BJ (cell line): ENCODE results near the gene NCF4. TPM values are rescaled to one million over a fixed set of nuclear protein-coding genes. Genes with fewer than 3 reads are reported as not detected.

Source experiments
- CTCF ChIA-PET: fragments of 350-600 bp; formaldehyde crosslinking; extraction: SDS; loops from one replicate; lab custom pipeline; 2021; ENCODE audit warnings: antibody characterized with exemption, inconsistent platforms; lab: Yijun Ruan, JAX
- POLR2A ChIA-PET: fragments of 300-600 bp; sonication (Branson Sonifier 250); formaldehyde crosslinking; extraction: SDS; loops from one replicate; lab custom pipeline; 2021; ENCODE audit warnings: antibody characterized with exemption; lab: Charles Lee
- DNase-seq: peaks from one replicate; pipeline ENCODE4 v3.0.0-alpha.2; 2011; ENCODE audit warnings: low read depth
- H3K27me3 ChIP-seq: 2 replicates; pipeline ENCODE4 v1.6.0; 2011; ENCODE audit warnings: low read length; ENCODE audit not compliant: control insufficient read depth, insufficient read depth
- H3K36me3 ChIP-seq: 2 replicates; pipeline ENCODE4 v1.5.1; 2011; ENCODE audit warnings: low read length; ENCODE audit not compliant: control insufficient read depth, insufficient read depth
- H3K4me3 ChIP-seq: 2 replicates; pipeline ENCODE4 v1.5.1; 2011; ENCODE audit warnings: low read depth, mild to moderate bottlenecking, control low read depth, low read length
- polyA plus RNA-seq: library from polyadenylated mRNA; depleted of rRNA; stranded (reverse); fragments of >200 nt; gene quantifications from 2 replicates; pipeline ENCODE4 v1.2.3, GENCODE V29; 2011
- TF ChIP-seq, protein P1 (sequence below): IDR thresholded peaks from 2 replicates; pipeline ENCODE4 v1.5.1; 2011; ENCODE audit warnings: low read depth, mild to moderate bottlenecking, control low read depth, inconsistent platforms, low read length, moderate library complexity; ENCODE audit not compliant: insufficient read depth

Gene NCF4
- polyA plus RNA-seq, 1 experiment: not detected

- CTCF ChIA-PET: interaction anchor here (1.0 to 1.7 kb wide), 2 partner anchors 51 to 65 kb away, joined by 3 to 4 read pairs; no protein-coding TSS in a partner anchor
- Histone ChIP-seq H3K27me3 (peaks cover 1% of the 10 kb centered on the region; the same call in 1 of the 2 replicates), H3K4me3 (no peak overlapping the region), H3K36me3 (no peaks in the 10 kb centered on the region)
- no peak for DNase-seq
- POLR2A ChIA-PET: no interaction called here
- TF ChIP-seq, protein P1, sequence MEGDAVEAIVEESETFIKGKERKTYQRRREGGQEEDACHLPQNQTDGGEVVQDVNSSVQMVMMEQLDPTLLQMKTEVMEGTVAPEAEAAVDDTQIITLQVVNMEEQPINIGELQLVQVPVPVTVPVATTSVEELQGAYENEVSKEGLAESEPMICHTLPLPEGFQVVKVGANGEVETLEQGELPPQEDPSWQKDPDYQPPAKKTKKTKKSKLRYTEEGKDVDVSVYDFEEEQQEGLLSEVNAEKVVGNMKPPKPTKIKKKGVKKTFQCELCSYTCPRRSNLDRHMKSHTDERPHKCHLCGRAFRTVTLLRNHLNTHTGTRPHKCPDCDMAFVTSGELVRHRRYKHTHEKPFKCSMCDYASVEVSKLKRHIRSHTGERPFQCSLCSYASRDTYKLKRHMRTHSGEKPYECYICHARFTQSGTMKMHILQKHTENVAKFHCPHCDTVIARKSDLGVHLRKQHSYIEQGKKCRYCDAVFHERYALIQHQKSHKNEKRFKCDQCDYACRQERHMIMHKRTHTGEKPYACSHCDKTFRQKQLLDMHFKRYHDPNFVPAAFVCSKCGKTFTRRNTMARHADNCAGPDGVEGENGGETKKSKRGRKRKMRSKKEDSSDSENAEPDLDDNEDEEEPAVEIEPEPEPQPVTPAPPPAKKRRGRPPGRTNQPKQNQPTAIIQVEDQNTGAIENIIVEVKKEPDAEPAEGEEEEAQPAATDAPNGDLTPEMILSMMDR: no peak
These were observed 60.7 kb downstream of the NCF4 start for GRCh38 chr22:36921309-36922104.

DNA sequence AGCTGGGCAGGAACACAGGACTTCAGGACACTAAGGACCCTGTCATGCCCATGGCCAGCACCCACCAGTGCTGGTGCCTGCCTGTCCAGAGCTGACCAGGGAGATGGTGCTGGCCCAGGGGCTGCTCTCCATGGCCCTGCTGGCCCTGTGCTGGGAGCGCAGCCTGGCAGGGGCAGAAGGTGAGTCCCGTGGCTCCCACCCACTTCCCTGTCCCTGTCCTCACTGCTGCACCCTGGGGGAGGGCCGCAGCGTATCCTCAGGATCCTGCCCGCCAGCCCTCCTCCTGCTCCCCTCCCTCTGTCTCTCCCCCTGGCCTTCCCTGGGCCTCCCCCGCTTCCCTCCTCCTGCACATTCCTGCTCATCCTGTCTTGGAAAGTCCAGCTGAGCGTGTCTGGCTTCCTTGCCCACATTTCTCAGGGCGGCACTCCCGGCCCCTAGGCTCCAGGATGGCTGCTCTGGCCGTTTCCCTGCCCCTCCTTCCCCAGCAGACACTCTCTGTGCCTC, 61.4 kb downstream of the NCF4 start:
- CTCF ChIA-PET: interaction anchor here (1.0 kb wide), 1 partner anchor 51 kb away, joined by 3 read pairs; no protein-coding TSS in a partner anchor
- H3K27me3 ChIP-seq: peaks cover 1% of the 10 kb centered on the region; the same call in 1 of the 2 replicates
- POLR2A ChIA-PET: no interaction called here
- H3K4me3 ChIP-seq: no peak overlapping the region
- TF ChIP-seq, protein P1: no peak
- DNase-seq: no peak
- no peaks in the 10 kb centered on the region for H3K36me3 ChIP-seq

DNA sequence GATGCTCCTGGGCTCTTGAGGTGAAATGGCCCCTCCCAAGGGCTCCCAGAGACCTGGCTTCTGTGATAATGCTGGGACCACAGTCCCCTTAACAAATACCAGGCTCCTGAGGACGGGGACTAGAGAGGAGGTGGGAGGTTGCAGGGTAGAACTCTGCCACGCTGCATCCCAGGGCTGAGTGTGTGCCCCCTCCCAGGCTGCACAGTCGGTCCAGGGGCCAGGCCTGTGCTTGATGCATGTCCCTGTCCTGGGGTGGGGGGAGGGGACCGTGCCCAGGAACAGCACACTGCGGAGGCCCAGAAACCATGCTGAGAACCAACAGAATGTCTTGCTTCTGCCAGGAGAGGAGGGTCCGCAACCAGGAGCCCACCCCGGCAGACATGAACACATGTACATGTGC, 61.9 kb downstream of the NCF4 start:
- ChIA-PET POLR2A (no interaction called here), CTCF (interaction anchor here (1.0 kb wide), 1 partner anchor 52 kb away, joined by 3 read pairs; no protein-coding TSS in a partner anchor)
- Histone ChIP-seq H3K27me3 (peaks cover 4% of the 10 kb centered on the region), H3K36me3 (no peaks in the 10 kb centered on the region), H3K4me3 (no peak overlapping the region)
- no peak for DNase-seq
- TF ChIP-seq, protein P1: no peak

- no peak overlapping the region for H3K4me3 ChIP-seq
- no peaks in the 10 kb centered on the region for H3K36me3 ChIP-seq
- DNase-seq: no peak
- CTCF ChIA-PET: no interaction called here
- POLR2A ChIA-PET: no interaction called here
- H3K27me3 ChIP-seq: peaks cover 9% of the 10 kb centered on the region
- TF ChIP-seq, protein P1: no peak
These were observed 62.5 kb downstream of the NCF4 start for GRCh38 chr22:36923131-36923788.

DNA sequence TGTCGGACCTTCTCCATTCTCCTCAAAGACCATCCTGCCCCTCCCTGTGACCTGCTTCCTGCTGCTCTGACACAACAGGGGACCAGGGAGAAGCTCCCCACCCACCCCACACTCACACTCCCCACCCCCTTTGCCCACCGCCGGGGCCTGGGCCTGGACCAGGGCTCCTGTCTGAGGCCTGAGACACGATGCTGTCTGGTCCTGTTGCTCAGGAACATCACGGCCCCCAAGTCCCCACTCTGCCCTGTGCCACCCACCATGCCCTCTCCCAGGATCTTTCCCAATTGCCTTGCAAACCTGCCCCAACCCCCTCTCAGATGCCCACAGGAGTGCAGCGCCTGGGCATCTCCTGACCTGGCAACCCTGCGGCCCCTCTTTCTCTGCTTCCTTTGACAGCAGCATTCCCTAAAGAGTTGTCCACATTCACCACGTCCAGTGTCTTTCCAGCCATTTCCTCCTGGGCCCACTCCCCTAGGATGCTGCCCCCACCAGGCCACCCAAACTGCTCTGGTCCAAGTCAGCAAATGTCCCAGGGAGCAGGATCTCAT, 63.4 kb downstream of the NCF4 start:
- ChIA-PET CTCF (no interaction called here), POLR2A (no interaction called here)
- no peak for DNase-seq
- TF ChIP-seq, protein P1: no peak
- Histone ChIP-seq H3K4me3 (no peak overlapping the region), H3K36me3 (no peaks in the 10 kb centered on the region), H3K27me3 (peaks cover 10% of the 10 kb centered on the region)
